Measurements from ENCODE around the gene HELLS.
"Not testable (repeated sequence)": the region's sequence is repeated elsewhere in the genome, so short reads cannot be mapped to it uniquely, and the experiment has no call there.

The HELLS gene

DNA sequence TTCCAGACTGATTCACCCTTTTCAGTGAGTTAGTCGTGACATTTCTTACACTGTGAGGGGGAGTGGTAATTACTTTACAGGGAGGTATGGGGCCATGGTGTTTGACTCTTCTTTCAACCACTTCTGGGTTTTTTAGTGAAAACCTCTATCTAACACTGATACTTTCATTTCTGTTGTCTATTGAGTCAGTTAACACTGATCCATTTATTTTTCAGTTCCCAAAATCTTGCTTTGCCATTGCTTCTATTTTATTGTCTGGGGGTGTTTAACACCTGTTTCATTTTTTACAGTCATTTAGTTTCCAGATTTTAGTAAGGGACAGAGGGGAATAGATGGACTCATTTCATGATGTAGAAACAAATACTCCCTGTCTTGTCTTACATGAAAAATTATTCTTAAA lies 61.5 kb downstream of the HELLS start:
- no peak for DNase-seq (ENCODE audit: low read depth in 3 of 3)

DNA sequence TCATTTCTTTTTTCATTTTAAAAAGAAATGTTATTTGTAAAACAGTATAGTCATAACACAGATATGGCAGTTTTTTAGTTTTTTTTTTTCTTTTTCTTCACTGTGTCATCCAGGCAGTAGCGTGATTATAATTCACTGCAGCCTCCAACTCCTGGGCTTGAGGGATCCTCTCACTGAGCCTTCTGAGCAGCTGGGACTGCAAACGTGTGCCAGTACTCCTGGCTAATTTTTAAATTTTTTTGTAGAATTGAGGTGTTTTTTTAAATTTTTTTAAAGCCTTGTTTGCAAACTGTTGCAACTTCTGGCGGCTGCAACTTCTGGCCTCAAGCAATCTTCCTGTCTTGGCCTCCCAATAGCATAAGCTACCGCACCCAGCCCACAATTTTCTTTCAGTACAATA lies 63.0 kb downstream of the HELLS start:
- DNase-seq (ENCODE audit: low read depth in 3 of 3): no peak

DNA sequence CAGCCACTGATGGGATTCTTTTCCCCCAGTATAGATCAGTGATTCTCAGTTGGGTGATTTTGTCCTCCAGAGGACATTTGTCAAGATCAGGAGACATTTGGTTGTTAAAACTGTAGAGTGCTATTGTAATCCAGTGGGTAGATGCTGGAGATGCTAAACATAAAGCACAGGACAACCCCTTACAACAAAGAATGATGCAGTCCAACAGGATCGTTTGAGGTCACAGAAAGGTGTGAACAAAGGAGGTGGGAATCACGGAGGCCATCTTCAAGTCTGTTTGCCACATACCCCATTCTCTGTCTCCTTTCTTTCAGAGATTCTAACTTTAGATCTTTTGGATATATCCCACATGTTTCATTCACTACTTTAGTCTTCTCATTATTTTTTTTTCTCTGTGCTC lies 69.0 kb downstream of the HELLS start:
- no peak for DNase-seq (ENCODE audit: low read depth in 3 of 3)

DNA sequence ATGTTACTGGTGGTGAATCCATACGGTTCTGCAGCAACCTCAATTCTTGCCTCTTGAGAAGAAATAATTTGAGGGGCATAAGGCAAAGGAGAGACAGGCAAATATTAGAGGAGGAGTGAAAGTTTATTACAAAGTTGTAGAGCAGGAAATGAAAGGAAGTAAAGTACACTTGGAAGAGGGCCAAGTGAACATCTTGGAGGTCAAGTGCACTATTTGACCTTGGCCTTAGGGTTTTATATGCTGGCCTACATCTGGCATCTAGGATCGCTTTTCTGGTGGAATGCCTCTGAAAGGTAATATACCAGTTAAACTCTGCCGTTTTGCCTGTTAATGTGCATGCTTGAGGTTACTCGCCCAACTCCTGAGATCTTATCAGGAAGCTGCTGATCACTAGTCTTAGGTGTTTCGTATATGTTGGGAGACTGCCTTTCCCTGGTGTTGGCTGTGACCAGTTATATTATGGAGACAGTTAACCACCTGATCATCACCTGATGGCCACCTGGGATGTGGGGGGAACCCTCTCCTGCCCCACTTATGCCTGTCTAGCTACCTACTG lies 71.9 kb downstream of the HELLS start:
- DNase-seq (ENCODE audit: low read depth in 3 of 3): no peak

DNA sequence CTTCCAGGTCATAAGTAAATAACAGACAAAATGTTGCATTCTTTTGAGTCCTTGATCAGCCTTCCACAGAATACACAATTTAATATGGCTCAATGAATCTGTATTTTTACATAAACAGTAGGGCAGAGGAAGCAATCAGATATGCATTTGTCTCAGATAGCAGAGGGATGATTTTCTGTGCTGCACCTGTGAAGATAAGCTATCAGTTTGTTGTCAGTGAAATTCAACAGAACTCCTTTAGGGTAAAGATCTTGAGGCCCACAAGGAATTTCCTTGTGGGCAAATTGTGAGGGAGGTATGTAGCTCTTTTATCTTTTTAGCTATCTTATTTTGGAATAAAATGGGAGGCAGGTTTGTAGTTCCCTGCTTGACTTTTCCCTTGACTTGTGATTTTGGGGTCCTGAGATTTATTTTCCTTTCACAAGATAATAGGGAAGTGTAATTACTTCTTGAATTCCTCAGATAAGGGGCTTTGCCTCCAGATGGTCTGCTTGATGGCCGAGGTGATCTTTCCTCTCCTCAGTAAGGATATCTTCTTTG lies 77.1 kb downstream of the HELLS start:
- DNase-seq (ENCODE audit: low read depth in 3 of 3): no peak

DNA sequence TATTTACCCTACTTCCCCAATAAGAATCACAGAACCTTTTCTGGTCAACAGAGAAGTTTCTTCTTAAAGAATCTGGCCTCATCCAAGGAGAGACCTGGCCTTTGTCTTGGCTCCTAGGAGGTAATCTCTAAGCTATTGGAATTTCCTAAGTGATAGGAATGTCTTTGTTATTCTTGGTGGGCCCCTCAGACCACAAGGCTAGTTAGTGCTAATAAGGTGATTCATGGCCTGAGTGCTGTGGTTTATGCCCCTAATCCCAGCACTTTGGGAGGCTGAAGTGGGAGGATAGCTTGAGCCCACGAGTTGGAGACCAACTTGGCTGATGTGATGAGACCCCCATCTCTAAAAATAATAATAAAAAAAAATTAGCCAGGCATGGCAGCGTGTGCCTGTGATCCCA lies 78.0 kb downstream of the HELLS start:
- DNase-seq (ENCODE audit: low read depth in 3 of 3): no peak

DNA sequence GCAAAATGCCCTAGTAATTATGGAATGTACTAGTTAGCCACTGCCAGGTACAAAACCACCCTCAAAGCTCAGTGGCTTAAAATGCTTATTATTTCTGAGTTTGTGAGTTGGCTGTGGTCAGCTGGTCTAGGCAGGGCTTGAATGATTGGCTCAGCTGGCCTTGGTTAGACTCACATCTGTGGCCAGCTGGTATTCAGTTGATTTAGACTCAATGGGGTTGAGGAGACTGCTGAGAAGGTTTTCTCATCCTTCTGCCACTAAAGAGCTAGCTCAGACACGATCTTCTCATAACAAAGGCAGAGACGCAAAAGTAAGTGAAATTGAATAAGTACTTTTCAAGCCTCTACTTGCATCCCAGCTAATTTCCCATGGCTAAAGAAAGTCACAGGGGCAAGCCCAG lies 80.9 kb downstream of the HELLS start:
- DNase-seq (ENCODE audit: low read depth in 3 of 3): no peak

DNA sequence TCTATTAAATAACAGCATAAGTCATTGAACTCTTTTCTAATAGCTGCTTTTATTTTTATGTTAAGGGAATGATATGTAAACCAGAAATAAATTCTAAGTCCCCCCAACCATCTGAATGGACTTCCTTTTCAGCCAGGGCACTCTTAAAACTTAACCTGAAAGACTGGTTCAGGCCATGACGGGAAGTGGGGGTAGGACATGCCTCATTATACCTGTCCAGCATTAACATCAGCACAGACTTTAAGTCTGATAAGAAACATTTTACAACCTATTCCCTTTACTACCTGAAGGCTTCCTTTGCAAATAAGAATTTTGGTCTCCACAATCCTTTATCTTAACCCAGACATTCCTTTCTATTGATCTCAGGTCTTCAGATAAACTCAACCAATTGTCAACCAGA lies 81.9 kb downstream of the HELLS start:
- DNase-seq (ENCODE audit: low read depth in 3 of 3): no peak

DNA sequence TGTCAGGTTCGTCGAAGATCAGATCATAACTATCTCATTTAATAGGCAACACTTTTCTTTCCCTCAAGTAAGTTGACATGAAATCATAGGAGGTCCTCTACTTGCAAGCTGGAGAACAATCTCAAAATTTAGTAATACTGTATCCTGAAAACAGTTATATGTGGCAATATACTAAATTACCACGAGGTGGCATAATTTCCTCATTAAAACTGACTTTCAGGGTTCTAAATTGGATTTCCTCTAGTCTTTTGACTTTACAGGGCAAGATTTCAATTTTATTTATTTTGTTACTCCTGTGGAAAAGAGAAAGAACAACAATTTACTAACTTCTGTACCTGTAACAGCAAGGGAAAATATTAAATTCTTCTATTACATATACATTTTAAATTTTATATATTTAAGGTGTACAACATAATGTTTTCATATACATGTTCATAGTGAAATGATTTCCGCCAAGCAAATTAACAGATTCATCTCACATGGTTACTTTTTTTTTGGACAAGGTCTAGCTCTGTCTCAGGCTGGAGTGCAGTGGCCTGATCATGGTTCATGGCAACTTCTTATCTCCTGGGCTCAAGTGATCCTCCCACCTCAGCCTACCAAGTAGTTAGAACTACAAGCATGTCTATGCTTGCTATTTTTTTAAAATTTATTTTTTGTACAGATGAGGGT lies 84.6 kb downstream of the HELLS start:
- no peak for DNase-seq (ENCODE audit: low read depth in 3 of 3)

DNA sequence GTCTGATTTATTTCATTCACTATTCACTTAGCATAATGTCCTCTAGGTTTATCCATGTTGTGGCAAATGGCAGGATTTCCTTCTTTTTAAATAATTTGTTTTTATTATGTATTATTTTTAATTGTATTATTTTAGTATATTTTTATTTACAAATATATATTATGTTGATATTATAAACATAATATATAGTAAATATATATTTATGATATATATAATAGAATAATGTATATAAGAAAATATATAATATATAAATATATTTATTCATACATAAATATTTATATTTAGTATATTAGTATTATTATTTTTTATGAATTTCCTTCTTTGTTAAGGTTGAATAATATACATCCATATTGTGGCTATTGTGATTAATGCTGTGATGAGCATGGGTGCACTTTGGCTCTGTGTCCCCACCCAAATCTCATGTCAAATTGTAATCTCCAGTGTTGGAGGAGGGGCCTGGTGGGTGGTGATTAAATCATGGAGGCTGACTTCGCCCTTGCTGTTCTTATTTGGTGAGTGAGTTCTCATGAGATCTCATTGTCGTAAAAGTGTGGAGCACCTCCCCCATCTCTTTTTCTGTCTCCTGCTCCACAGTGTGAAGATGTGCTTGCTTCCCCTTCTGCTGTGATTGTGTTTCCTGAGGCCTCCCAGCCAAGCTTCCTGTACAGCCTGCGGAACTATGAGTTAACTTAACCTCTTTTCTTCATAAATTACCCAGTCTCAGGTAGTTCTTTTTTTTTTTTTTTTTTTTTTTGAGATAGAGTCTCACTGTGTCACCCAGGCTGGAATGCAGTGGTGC lies 85.7 kb downstream of the HELLS start:
- DNase-seq (ENCODE audit: low read depth in 3 of 3): no peak

DNA sequence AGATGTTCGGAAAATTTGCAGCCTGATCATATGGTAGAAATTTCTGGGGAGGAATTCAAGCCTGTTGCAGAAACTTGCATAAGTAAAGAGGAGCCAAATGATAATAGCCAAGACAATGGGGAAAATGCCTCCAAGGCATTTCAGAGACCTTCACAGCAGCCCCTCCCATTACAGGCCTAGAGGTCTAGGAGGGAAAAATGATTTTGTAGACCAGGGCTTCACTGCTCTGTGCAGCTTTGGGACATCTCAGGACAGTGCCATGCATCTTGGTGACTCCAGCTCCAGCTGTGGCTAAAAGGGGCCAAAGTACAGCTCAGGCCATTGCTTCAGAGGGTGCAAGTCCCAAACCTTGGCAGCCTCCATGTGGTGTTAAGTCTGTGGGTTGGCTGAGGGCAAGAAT lies 87.4 kb downstream of the HELLS start:
- no peak for DNase-seq (ENCODE audit: low read depth in 3 of 3)

DNA sequence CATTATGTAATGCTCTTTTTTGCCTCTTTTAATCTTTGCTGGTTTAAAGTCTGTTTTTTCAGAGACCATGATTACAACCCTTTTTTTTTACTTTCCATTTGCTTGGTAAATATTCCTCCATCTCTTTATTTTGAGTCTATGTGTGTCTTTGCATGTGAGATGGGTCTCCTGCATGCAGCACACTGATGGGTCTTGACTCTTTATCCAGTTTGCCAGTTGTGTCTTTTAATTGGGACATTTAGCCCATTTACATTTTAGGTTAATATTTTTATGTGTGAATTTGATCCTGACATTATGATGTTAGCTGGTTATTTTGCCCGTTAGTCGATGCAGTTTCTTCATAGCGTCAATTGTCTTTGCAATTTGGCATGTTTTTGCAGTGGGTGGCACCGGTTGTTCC lies 92.5 kb downstream of the HELLS start:
- not testable (repeated sequence) for DNase-seq (ENCODE audit: low read depth in 3 of 3)

DNA sequence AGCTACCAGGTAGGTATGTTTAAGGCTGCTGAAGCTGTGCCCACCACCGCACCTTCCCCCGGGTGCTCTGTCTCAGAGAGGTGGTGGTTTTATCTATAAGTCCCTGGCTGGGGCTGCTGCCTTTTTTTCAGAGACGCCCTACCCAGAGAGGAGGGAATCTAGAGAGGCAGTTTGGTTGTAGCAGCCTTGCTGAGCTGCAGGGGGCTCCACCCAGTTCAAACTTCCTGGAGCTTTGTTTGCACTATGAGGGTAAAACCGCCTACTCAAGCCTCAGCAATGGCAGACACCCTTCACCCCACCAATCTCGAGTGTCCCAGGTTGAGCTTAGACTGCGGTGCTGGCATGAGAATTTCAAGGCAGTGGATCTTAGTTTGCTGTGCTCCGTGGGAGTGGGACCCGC lies 94.3 kb downstream of the HELLS start:
- DNase-seq (ENCODE audit: low read depth in 3 of 3): no peak

DNA sequence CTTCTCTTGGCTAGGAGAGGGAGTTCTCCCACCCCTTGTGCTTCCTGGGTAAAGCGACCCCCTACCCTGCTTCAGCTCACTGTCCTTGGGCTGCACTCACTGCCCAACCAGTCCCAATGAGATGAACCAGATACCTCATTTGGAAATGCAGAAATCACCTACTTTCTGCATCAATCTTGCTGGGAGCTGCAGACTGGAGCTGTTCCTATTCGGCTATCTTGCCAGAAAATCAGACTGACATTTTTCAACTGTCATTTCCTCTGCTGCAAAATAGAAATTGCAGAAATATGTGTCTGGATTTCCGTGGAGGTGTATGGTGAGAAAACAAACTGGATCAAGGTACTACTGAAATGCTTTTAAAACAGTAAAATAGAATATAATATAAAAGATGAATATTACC lies 95.0 kb downstream of the HELLS start:
- no peak for DNase-seq (ENCODE audit: low read depth in 3 of 3)

DNA sequence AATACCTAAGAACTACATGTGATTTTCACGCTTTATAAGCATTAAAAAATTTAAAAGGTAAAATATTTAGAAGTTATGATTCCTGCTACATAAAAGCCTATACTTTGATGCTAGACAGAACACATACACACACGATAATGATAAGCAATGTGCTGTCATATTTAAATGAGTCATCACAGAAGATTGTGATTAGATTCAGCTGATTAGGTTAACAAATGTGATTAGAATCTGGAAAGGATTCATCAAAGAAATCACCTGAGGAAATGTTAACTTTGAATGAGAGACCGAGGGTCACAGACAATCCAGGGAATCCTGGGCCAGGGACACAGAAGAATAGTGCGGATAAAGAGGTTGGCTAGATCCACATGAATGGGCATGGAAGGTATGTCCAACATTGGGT lies 95.9 kb downstream of the HELLS start:
- DNase-seq (ENCODE audit: low read depth in 3 of 3): no peak

DNA sequence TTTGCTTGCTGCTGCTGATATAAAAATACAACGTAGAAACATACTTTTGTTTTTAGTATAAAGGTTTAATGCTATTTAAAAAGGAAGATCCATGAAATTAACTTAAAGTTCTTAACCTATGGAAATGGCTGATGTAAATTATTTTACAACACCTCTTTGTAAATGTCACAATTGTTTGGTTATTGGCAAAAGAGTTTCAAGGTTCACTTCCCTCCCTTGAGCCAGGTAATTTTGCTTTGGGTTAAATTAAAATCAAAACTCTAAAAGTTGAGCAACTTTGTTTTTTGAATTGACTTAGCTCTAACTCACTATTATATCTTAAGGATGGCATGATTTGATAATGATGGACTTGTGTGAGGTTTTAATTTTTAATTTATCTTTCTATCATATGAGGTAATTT lies 98.8 kb downstream of the HELLS start:
- DNase-seq (ENCODE audit: low read depth in 3 of 3): no peak

DNA sequence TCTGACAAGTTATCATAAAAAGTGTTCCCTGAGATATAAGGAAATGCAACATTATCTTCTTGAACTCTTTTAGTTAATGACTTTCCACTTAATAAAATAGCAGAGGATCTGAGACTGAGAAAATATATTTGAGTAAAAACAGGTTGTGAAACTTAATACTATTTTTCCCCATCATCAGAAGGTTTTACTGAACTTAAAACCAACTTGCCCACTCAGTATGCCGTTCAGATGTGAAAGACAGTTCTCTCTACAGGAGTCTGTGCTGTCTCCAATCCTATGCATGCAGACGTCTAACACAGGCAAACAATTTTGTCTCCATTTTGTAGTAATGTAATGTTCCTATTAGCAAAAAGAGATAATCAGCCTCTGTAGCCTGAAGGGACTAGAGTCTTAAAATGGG lies 99.7 kb downstream of the HELLS start:
- DNase-seq (ENCODE audit: low read depth in 3 of 3): no peak
